Thymus (tissue), 11 donors: ENCODE measurements around the gene ENDOV. TPM values are rescaled to one million over a fixed set of nuclear protein-coding genes. Genes with fewer than 3 reads are reported as not detected.
"Not testable (repeated sequence)": the region's sequence is repeated elsewhere in the genome, so short reads cannot be mapped to it uniquely, and the experiment has no call there.

ENCODE experiments used
- DNase-seq, 9 donors: peaks; one replicate each; pipeline ENCODE4 v3.0.0-alpha.2; 2013; ENCODE audit warnings: low spot score in 9 of 9, low read depth in 6 of 9, missing footprints in 1 of 9
- H3K27ac ChIP-seq, 2 donors: one replicate each; pipeline ENCODE4 v1.5.1; 2013; ENCODE audit warnings: control low read depth in 1 of 2, low read depth in 1 of 2, low read length in 1 of 2, mild to moderate bottlenecking in 1 of 2, moderate library complexity in 1 of 2
- H3K27me3 ChIP-seq, 2 donors: one replicate each; pipeline ENCODE4 v1.5.1; 2013; ENCODE audit warnings: low read length in 1 of 2; ENCODE audit not compliant: control insufficient read depth in 2 of 2, insufficient read depth in 1 of 2
- H3K36me3 ChIP-seq, 2 donors: one replicate each; pipeline ENCODE4 v1.5.1; 2013; ENCODE audit warnings: low read length in 1 of 2, mild to moderate bottlenecking in 1 of 2, moderate library complexity in 1 of 2; ENCODE audit not compliant: control insufficient read depth in 2 of 2, insufficient read depth in 2 of 2
- H3K4me1 ChIP-seq, 2 donors: one replicate each; pipeline ENCODE4 v1.5.1; 2013; ENCODE audit warnings: low read length in 2 of 2; ENCODE audit not compliant: control insufficient read depth in 2 of 2, insufficient read depth in 2 of 2
- H3K4me3 ChIP-seq, 2 donors: one replicate each; pipeline ENCODE4 v1.5.1; 2013; ENCODE audit warnings: low read length in 2 of 2, control low read depth in 1 of 2, mild to moderate bottlenecking in 1 of 2
- H3K9me3 ChIP-seq, 2 donors: one replicate each; pipeline ENCODE4 v1.5.1; 2013; ENCODE audit warnings: low read length in 1 of 2, mild to moderate bottlenecking in 1 of 2; ENCODE audit not compliant: control insufficient read depth in 2 of 2, insufficient read depth in 1 of 2
- WGBS: extraction: QIAGEN DNeasy Blood & Tissue Kit; methylation state at CpG from one replicate; pipeline ENCODE4 v1.1.7; 2013; 5-methylcytosine and 5-hydroxymethylcytosine counted together
- polyA plus RNA-seq: library from polyadenylated mRNA; stranded (reverse); fragments of 200-250 nt; gene quantifications from one replicate; pipeline ENCODE4 v1.2.3, GENCODE V29; 2013
- total RNA-seq: library from RNA; stranded (reverse); fragments of 120-200 nt; gene quantifications from one replicate; pipeline ENCODE4 v1.2.4, GENCODE V29; 2013
- donor health status: healthy.

The ENDOV gene
- total and polyA plus RNA-seq, 2 donors: 8.3 to 20.7 TPM

DNA sequence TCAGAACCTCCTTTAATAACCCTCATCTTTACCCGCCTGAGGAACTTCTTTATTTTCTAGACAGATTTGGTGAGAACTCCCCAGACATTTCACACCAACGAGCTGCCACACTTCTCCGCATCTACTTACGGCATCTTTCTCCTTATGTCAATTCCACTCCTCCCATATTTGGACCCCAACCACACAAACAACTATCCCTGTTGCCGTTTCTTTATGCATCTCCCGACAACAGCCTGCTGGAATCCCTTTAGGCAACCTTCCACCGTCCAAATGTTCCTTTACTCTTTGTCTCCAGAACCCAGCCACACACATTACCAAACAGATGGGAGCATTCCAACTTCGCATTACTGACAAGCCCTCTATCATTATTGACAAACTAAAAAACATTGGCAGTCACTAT, 8.8 kb upstream of the ENDOV start:
- H3K36me3 ChIP-seq: no peaks in the 10 kb centered on the region
- H3K27me3 ChIP-seq: peaks cover 0 to 33% of the 10 kb centered on the region in 2 donors
- 94% methylated on average over 8 of the region's 8 CpGs for WGBS
- no peak for DNase-seq
- H3K4me3 ChIP-seq: no peak overlapping the region
- H3K4me1 ChIP-seq: no peaks in the 10 kb centered on the region
- H3K27ac ChIP-seq: no peak overlapping the region
- H3K9me3 ChIP-seq: no peaks in the 10 kb centered on the region

DNA sequence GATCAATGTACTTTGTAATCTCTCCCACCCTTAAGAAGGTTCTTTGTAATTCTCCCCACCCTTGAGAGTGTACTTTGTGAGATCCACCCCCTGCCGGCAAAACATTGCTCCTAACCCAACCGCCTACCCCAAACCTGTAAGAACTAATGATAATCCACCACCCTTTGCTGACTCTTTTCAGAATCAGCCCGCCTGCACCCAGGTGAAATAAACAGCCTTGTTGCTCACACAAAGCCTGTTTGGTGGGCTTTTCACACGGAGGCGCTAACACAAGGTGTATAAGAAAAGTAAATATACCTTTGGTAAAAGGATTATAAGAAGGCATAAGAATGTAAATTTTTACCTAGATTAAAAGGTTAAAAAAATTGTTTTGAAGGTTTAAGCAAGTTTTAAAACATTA, 7.0 kb upstream of the ENDOV start:
- not testable (repeated sequence) for H3K27ac ChIP-seq, H3K4me1 ChIP-seq, H3K9me3 ChIP-seq, H3K4me3 ChIP-seq, DNase-seq, H3K36me3 ChIP-seq
- H3K27me3 ChIP-seq: peaks cover 0 to 43% of the 10 kb centered on the region in 2 donors
- 70% methylated on average over 5 of the region's 5 CpGs for WGBS

DNA sequence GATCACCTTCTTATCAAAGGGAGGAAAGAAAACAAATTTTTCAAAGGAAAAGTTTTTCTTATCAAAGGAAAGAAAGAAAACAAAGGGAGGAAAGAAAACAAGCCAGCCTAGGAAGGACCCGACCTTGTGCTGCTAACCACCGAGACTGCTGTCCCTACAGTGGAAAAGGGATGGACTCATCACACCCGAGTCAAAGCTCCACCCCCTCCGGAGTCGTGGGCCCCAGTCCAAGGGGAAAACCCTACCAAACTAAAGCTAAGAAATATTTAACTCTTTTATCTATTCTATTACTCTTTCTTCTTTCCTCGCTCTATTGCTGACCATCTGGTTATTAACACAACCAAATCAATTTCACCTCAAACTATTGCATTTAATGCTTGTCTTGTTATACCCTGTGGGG, 6.1 kb upstream of the ENDOV start:
- Histone ChIP-seq H3K4me3 (no peak overlapping the region), H3K9me3 (no peaks in the 10 kb centered on the region), H3K36me3 (no peaks in the 10 kb centered on the region), H3K27me3 (peaks cover 6 to 50% of the 10 kb centered on the region in 2 donors), H3K27ac (no peak overlapping the region), H3K4me1 (no peaks in the 10 kb centered on the region)
- no peak for DNase-seq
- WGBS: 26% methylated on average over 6 of the region's 6 CpGs

DNA sequence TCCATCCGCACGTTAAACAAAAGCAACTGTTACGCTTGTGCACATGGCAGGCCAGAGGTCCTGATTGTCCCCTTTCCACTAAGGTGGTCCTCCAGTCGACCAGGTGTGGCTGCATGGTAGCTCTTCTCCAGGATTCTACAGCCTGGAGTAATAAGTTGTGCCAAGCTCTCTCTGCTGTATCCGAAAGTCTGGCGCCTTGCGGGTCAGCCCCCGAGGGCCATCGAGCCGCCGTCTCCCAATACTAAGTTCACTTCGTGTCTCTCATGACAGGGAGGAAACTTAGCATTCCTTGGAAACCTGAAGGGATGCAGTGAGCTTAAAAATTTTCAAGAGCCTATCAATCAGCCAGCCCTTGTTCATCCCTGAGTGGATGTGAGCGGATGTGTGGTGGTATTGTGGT, 5.3 kb upstream of the ENDOV start:
- Histone ChIP-seq H3K4me3 (no peak overlapping the region), H3K4me1 (peaks cover 3 to 6% of the 10 kb centered on the region in 2 donors), H3K9me3 (no peaks in the 10 kb centered on the region), H3K27ac (no peak overlapping the region), H3K27me3 (peaks cover 12 to 56% of the 10 kb centered on the region in 2 donors), H3K36me3 (no peaks in the 10 kb centered on the region)
- WGBS: 93% methylated on average over 13 of the region's 13 CpGs
- no peak for DNase-seq

DNA sequence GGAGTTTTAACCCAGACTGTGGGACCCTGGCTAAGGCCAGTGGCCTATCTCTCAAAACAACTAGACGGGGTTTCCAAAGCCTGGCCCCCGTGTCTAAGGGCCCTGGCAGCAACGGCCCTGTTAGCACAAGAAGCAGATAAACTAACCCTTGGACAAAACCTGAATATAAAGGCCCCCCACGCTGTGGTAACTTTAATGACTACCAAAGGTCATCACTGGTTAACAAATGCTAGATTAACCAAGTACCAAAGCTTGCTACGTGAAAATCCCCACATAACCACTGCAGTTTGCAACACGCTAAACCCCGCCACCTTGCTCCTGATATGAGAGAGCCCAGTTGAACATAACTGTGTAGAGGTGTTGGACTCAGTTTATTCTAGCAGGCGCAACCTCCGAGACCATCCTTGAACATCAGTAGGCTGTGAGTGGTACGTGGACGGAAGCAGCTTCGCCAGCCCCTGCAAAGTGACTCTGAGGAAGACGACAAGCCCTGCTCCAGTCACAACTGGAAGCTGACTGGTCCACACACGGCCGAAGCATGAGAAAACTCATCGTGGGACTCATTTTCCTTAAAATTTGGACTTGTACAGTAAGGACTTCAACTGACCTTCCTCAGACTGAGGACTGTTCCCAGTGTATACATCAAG, 4.4 kb upstream of the ENDOV start:
- not testable (repeated sequence) for DNase-seq, H3K27ac ChIP-seq, H3K4me3 ChIP-seq, H3K4me1 ChIP-seq, H3K9me3 ChIP-seq, H3K36me3 ChIP-seq
- peaks cover 14 to 61% of the 10 kb centered on the region in 2 donors for H3K27me3 ChIP-seq
- 94% methylated on average over 16 of the region's 16 CpGs for WGBS

DNA sequence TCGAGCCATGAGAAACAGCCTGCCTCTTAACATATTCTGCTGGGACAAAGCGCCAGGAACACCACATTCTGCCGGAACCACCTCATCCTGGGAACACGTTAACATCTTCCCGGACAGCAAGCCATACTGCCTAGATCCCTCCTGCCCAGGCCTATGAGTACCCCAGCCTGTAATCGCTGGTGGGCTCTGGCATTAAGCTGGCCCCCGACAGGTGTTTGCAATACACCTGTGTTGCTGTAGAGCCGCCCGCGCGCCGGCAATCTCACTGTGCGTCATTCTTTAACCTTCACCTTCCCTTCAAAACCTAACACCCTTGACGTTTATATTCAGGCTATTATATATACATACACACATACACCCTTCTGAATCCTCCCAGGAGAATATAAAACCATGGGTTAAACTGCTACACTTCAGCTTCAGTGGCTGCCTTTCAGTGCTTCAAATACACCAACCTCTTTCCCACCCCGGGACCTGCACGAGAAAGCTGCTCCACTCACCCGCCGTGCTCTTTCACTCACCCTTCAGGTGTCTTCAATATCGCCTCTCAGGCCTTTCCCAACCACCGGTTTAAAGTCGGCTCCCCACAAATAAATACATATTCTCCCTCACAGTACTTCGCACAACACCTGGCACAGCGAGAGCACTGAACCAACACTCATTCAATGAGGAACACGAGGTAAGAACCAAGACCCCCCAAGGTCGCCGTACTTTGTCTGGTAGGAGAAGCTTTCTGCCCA, 1.0 kb upstream of the ENDOV start:
- Histone ChIP-seq H3K9me3 (no peaks in the 10 kb centered on the region), H3K27ac (no peak overlapping the region), H3K36me3 (peaks cover 4 to 5% of the 10 kb centered on the region in 2 donors), H3K4me3 (no peak overlapping the region), H3K4me1 (peaks cover 4 to 21% of the 10 kb centered on the region in 2 donors), H3K27me3 (peaks cover 14 to 45% of the 10 kb centered on the region in 2 donors)
- WGBS: 52% methylated on average over 26 of the region's 26 CpGs
- DNase-seq: no peak

DNA sequence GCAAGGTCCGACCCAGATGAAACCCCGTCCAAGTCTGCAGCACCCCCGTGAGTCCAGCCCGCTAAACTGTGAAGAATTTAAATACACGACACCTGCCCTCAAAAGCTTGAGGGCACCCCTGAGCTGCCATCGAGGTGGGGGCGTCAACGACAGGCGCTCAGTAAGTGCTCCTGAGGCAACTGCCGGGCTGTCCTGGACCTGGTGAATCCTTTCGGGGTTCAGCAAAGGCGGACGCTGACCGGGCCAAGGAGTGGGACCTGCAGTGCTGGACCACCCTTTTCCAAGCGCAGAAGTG, 512 bp upstream of the ENDOV start:
- Histone ChIP-seq H3K27me3 (peaks cover 14 to 44% of the 10 kb centered on the region in 2 donors), H3K36me3 (peaks cover 4 to 5% of the 10 kb centered on the region in 2 donors), H3K9me3 (no peaks in the 10 kb centered on the region), H3K27ac (no peak overlapping the region), H3K4me3 (peak overlapping the region; percentile 57 to 90), H3K4me1 (peaks cover 4 to 21% of the 10 kb centered on the region in 2 donors)
- WGBS: 4% methylated on average over 15 of the region's 15 CpGs
- DNase-seq: no peak

DNA sequence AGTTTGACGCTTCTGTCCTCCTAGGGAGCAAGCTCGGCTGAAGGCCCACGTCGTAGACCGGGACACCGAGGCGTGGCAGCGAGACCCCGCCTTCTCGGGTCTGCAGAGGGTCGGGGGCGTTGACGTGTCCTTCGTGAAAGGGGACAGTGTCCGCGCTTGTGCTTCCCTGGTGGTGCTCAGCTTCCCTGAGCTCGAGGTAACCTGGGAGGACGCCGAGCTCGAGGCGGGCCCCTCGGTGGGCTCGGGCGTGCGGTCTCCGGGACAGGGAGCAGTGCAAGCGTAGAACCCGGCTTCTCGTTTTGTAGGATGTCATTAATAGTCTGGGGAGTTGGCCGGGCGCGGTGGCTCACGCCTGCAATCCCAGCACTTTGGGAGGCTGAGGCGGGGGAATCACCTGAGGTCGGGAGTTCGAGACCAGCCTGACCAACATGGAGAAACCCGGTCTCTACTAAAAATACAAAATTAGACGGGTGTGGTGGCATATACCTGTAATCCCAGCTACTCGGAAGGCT, 715 bp downstream of the ENDOV start:
- peaks cover 4 to 5% of the 10 kb centered on the region in 2 donors for H3K36me3 ChIP-seq
- H3K4me3 ChIP-seq: peak overlapping the region; percentile 57 to 90
- peaks cover 4 to 21% of the 10 kb centered on the region in 2 donors for H3K4me1 ChIP-seq
- H3K9me3 ChIP-seq: no peaks in the 10 kb centered on the region
- 16% methylated on average over 39 of the region's 39 CpGs for WGBS
- peaks cover 14 to 36% of the 10 kb centered on the region in 2 donors for H3K27me3 ChIP-seq
- DNase-seq: no peak
- peak overlapping the region in 1 of 2 donors; percentile 75 for H3K27ac ChIP-seq

DNA sequence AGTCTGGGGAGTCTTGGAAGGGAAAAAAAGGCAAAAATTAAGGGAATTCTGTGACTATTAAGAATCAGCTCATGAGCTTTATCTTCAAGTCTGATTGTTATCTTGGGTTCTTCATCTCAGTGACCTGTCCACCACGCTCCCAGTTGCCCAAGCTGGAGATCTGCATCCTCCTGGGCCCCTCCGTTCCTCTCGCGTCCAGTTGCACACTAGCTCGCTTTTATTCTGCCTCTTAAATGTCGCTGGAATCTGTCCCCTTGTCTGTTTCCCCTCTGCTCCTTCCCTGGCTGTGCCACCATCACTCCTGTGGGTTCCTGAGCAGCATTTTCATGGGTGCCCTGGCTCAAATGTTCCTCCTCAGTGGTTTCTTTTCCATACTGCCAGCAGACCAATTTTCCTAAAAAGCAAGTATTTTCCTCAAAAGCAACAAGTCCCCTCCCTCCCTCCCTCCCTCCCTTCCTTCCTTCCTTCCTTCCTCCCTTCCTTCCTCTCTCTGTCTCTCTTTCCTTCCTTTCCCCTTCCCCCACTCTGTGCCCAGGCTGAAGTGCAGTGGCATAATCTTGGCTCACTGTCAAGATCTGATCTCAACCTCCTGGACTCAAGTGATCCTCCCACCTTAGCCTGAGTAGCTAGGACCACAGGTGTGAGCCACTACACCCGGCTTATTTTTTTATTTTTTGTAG, 1.4 kb downstream of the ENDOV start:
- Histone ChIP-seq H3K9me3 (no peaks in the 10 kb centered on the region), H3K27ac (no peak overlapping the region), H3K27me3 (peaks cover 14 to 36% of the 10 kb centered on the region in 2 donors), H3K4me1 (peaks cover 4 to 21% of the 10 kb centered on the region in 2 donors), H3K36me3 (peaks cover 4 to 5% of the 10 kb centered on the region in 2 donors), H3K4me3 (peak overlapping the region in 1 of 2 donors; percentile 90)
- WGBS: 83% methylated on average over 7 of the region's 7 CpGs
- no peak for DNase-seq
